Breast epithelium (tissue), 4 donors: Measurements from ENCODE around the gene CTAGE4. TPM values are rescaled to one million over a fixed set of nuclear protein-coding genes. Genes with fewer than 3 reads are reported as not detected.
"Not testable (repeated sequence)": the region's sequence is repeated elsewhere in the genome, so short reads cannot be mapped to it uniquely, and the experiment has no call there.

Experiments
- DNase-seq, 2 donors: peaks; one replicate each; pipeline ENCODE4 v3.0.0-alpha.2; 2019; ENCODE audit warnings: low spot score in 2 of 2
- H3K27ac ChIP-seq, 2 donors: fragments of 200-600 bp; sonication (generic) in 1 of 2; one replicate each; pipeline ENCODE4 v1.5.1; 2016 to 2019; ENCODE audit warnings: mild to moderate bottlenecking in 1 of 2
- H3K27me3 ChIP-seq, 2 donors: fragments of 200-600 bp; sonication (generic) in 1 of 2; one replicate each; pipeline versions ENCODE4 v1.5.1 to v1.6.0; 2017 to 2019; ENCODE audit warnings: control low read depth in 1 of 2, mild to moderate bottlenecking in 1 of 2
- H3K36me3 ChIP-seq: fragments of 200-600 bp; one replicate; pipeline ENCODE4 v1.5.1; 2019
- H3K4me1 ChIP-seq, 2 donors: fragments of 200-600 bp; sonication (generic); one replicate each; pipeline ENCODE4 v1.5.1; 2016 to 2019; ENCODE audit warnings: control low read depth in 1 of 2
- H3K4me3 ChIP-seq, 3 donors: fragments of 200-600 bp; sonication (generic); 1 replicate in 2 of 3; 2 replicates in 1 of 3; pipeline ENCODE4 v1.5.1; 2016 to 2019; ENCODE audit warnings: mild to moderate bottlenecking in 3 of 3, moderate library complexity in 2 of 3
- H3K9me3 ChIP-seq, 2 donors: fragments of 200-600 bp; sonication (generic) in 1 of 2; one replicate each; pipeline ENCODE4 v1.5.1; 2016 to 2019; ENCODE audit warnings: control low read depth in 1 of 2
- CTCF ChIP-seq, 3 donors: fragments of 450-650 bp; IDR thresholded peaks; one replicate each; pipeline ENCODE4 v1.5.1; 2016 to 2017; ENCODE audit warnings: antibody characterized with exemption in 3 of 3, mild to moderate bottlenecking in 3 of 3, moderate library complexity in 3 of 3
- POLR2A ChIP-seq: fragments of 450-650 bp; IDR thresholded peaks from one replicate; pipeline ENCODE4 v1.6.1; 2016; ENCODE audit warnings: antibody characterized with exemption, mild to moderate bottlenecking, moderate library complexity
- POLR2AphosphoS5 ChIP-seq, 3 donors: sonication (generic); formaldehyde crosslinking; IDR thresholded peaks; one replicate each; pipeline ENCODE4 v1.6.1; 2017; ENCODE audit warnings: antibody characterized with exemption in 3 of 3
- intact Hi-C: fragments of 100-400 bp; cut with DNase I; formaldehyde crosslinking; loops from one replicate; pipeline ENCODE4 v1.15.1; 2023; ENCODE audit warnings: low total_unique reads
- total RNA-seq, 3 donors: library from RNA; depleted of rRNA; stranded (reverse); fragments of >200 nt; gene quantifications; one replicate each; pipeline ENCODE4 v1.1.0, GENCODE V29; 2016

Gene CTAGE4, protein sequence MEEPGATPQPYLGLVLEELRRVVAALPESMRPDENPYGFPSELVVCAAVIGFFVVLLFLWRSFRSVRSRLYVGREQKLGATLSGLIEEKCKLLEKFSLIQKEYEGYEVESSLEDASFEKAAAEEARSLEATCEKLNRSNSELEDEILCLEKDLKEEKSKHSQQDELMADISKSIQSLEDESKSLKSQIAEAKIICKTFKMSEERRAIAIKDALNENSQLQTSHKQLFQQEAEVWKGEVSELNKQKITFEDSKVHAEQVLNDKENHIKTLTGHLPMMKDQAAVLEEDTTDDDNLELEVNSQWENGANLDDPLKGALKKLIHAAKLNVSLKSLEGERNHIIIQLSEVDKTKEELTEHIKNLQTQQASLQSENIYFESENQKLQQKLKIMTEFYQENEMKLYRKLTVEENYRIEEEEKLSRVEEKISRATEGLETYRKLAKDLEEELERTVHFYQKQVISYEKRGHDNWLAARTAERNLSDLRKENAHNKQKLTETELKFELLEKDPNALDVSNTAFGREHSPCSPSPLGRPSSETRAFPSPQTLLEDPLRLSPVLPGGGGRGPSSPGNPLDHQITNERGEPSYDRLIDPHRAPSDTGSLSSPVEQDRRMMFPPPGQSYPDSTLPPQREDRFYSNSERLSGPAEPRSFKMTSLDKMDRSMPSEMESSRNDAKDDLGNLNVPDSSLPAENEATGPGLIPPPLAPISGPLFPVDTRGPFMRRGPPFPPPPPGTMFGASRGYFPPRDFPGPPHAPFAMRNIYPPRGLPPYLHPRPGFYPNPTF
- 10 to 100 TPM in 1 of 3 donors, 1 to 10 TPM in 1, under 1 TPM in 1; 0.80 to 31.5 (median 8.8) TPM for total RNA-seq

- H3K4me1 ChIP-seq, DNase-seq, H3K9me3 ChIP-seq, H3K36me3 ChIP-seq, intact Hi-C loops, H3K4me3 ChIP-seq, H3K27me3 ChIP-seq, H3K27ac ChIP-seq: not testable (repeated sequence)
Measured at GRCh38 chr7:144183166-144183565, at the start of gene CTAGE4. Gene CTAGE4, plus strand, starts transcription at chr7:144183466. Its CDS starts 38 bp downstream, at chr7:144183504.

GRCh38 chr7:144134116-144134515 lies 49.1 kb upstream of the CTAGE4 start:
- Histone ChIP-seq H3K4me1 (no peaks in the 10 kb centered on the region), H3K4me3 (no peak overlapping the region), H3K36me3 (no peaks in the 10 kb centered on the region), H3K9me3 (no peaks in the 10 kb centered on the region), H3K27ac (no peak overlapping the region), H3K27me3 (no peaks in the 10 kb centered on the region)
- intact Hi-C loops, result no loop called here
- DNase-seq, result no peak
- TF ChIP-seq POLR2AphosphoS5 (IDR thresholded peaks at IDR 0.05) (no peak), POLR2A (no peak), CTCF (IDR thresholded peaks at IDR 0.05) (no peak)

DNA sequence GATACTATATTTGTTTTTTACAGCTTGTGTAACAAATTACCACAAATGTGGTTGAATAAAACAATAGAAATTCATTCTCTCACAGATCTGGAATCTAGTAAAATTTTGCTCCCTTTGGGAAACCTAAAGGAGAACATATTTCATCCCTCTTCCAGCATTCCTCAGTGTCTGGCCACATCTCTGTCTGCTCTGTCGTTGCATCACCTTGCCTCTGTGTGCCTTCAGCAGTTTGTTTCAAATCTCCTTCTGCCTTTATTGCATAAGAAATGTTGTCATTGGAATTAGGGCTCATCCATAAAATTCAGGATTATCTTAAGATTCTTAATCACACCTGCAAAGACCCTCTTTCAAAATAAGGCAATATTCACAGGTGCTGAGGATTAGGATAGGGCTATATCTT lies 45.8 kb upstream of the CTAGE4 start:
- TF ChIP-seq POLR2A, result no peak
- TF ChIP-seq POLR2AphosphoS5 (IDR thresholded peaks at IDR 0.05), result no peak
- TF ChIP-seq CTCF (IDR thresholded peaks at IDR 0.05), result no peak
- Histone ChIP-seq H3K27ac (no peak overlapping the region), H3K27me3 (no peaks in the 10 kb centered on the region), H3K4me1 (no peaks in the 10 kb centered on the region), H3K4me3 (no peak overlapping the region), H3K9me3 (no peaks in the 10 kb centered on the region), H3K36me3 (no peaks in the 10 kb centered on the region)
- no peak for DNase-seq
- intact Hi-C loops, result no loop called here

GRCh38 chr7:144142187-144142586 lies 41.1 kb upstream of the CTAGE4 start:
- TF ChIP-seq POLR2AphosphoS5 (IDR thresholded peaks at IDR 0.05) (no peak), POLR2A (no peak), CTCF (IDR thresholded peaks at IDR 0.05) (no peak)
- Histone ChIP-seq H3K4me1 (no peaks in the 10 kb centered on the region), H3K36me3 (no peaks in the 10 kb centered on the region), H3K27me3 (no peaks in the 10 kb centered on the region), H3K9me3 (peaks cover under 1 to 7% of the 10 kb centered on the region in 2 donors), H3K27ac (no peak overlapping the region), H3K4me3 (no peak overlapping the region)
- DNase-seq, result no peak
- intact Hi-C loops, result no loop called here

DNA sequence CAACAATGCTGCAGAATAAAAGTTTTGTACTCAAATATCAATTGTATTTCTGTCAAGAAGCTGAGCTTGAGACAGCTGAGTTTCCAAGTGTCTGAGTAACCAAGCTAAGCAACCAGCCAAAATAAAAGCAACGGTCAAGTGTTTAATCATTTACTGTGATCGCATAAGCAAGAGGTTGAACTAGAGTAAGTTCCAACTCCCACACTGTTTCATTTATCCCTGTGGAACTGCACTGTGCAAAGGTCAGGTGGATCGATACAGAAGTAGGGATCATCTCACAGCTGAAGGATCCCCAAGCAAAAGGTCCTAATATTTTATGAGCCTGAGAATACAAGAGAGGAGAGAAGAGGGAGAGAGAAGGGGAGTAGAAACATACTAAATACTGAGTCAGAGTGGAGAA lies 38.8 kb upstream of the CTAGE4 start:
- no peak for DNase-seq
- TF ChIP-seq POLR2A, result no peak
- no peak for TF ChIP-seq POLR2AphosphoS5 (IDR thresholded peaks at IDR 0.05)
- TF ChIP-seq CTCF (IDR thresholded peaks at IDR 0.05), result no peak
- Histone ChIP-seq H3K36me3 (no peaks in the 10 kb centered on the region), H3K4me1 (no peaks in the 10 kb centered on the region), H3K27me3 (no peaks in the 10 kb centered on the region), H3K27ac (no peak overlapping the region), H3K9me3 (peaks cover 18 to 21% of the 10 kb centered on the region in 2 donors), H3K4me3 (no peak overlapping the region)
- intact Hi-C loops, result no loop called here
